ENCODE results near the gene JPH3. TPM values are rescaled to one million over a fixed set of nuclear protein-coding genes. Genes with fewer than 3 reads are reported as not detected.

Gene JPH3
- total and polyA plus RNA-seq, 2 experiments from 2014 or later: not detected

GRCh38 chr16:87666919-87667318, 64.6 kb downstream of the JPH3 start:
- no peaks in the 10 kb centered on the region for H3K79me2 ChIP-seq (ENCODE audit: insufficient read depth)
- no peaks in the 10 kb centered on the region for H3K9me3 ChIP-seq (ENCODE audit: low read depth)
- H2AFZ ChIP-seq: no peak overlapping the region
- H3F3A ChIP-seq (ENCODE audit: insufficient read depth): no peaks in the 10 kb centered on the region
- H3K27me3 ChIP-seq (replicated peaks; ENCODE audit: insufficient read depth): peaks cover 22% of the 10 kb centered on the region
- H3K4me3 ChIP-seq: no peak overlapping the region
- WGBS, 2 experiments (ENCODE audit: low coverage in 1 of 2, low lambda C conversion rate in 2 of 2, missing lambda C conversion rate in 2 of 2): 40 to 44% methylated on average over 16 of the region's 16 CpGs
- H3K9ac ChIP-seq: no peak overlapping the region
- H3K4me2 ChIP-seq (ENCODE audit: unreplicated experiment): no peak overlapping the region
- no peaks in the 10 kb centered on the region for H3K9me2 ChIP-seq (ENCODE audit: insufficient read depth)
- no peak overlapping the region for H3K27ac ChIP-seq
- no peak for DNase-seq
- no peaks in the 10 kb centered on the region for H3K36me3 ChIP-seq (ENCODE audit: low read depth)
- no peaks in the 10 kb centered on the region for H4K20me1 ChIP-seq (ENCODE audit: insufficient read depth)
- H3K4me1 ChIP-seq (ENCODE audit: insufficient read depth): no peaks in the 10 kb centered on the region
- TF ChIP-seq EZH2phosphoT487 (IDR thresholded peaks at IDR 0.05; ENCODE audit: insufficient read depth, low read depth): no peak
- TF ChIP-seq EZH2 (IDR thresholded peaks at IDR 0.05; ENCODE audit: insufficient read depth, poor library complexity, severe bottlenecking): no peak
- in situ Hi-C loops (cut with MboI): no loop called here

- peaks cover 22% of the 10 kb centered on the region for H3K27me3 ChIP-seq (replicated peaks; ENCODE audit: insufficient read depth)
- H3K9ac ChIP-seq: no peak overlapping the region
- no peaks in the 10 kb centered on the region for H3K9me2 ChIP-seq (ENCODE audit: insufficient read depth)
- no peak overlapping the region for H3K27ac ChIP-seq
- H3K79me2 ChIP-seq (ENCODE audit: insufficient read depth): no peaks in the 10 kb centered on the region
- TF ChIP-seq EZH2phosphoT487 (IDR thresholded peaks at IDR 0.05; ENCODE audit: insufficient read depth, low read depth) (no peak), EZH2 (IDR thresholded peaks at IDR 0.05; ENCODE audit: insufficient read depth, poor library complexity, severe bottlenecking) (no peak)
- H2AFZ ChIP-seq: no peak overlapping the region
- no peaks in the 10 kb centered on the region for H3F3A ChIP-seq (ENCODE audit: insufficient read depth)
- no peaks in the 10 kb centered on the region for H3K9me3 ChIP-seq (ENCODE audit: low read depth)
- no peaks in the 10 kb centered on the region for H3K36me3 ChIP-seq (ENCODE audit: low read depth)
- H3K4me3 ChIP-seq: no peak overlapping the region
- no peaks in the 10 kb centered on the region for H3K4me1 ChIP-seq (ENCODE audit: insufficient read depth)
- no peaks in the 10 kb centered on the region for H4K20me1 ChIP-seq (ENCODE audit: insufficient read depth)
- no peak for DNase-seq
- in situ Hi-C loops (cut with MboI): no loop called here
- 61 to 65% methylated on average over 7 of the region's 7 CpGs for WGBS, 2 experiments (ENCODE audit: low coverage in 1 of 2, low lambda C conversion rate in 2 of 2, missing lambda C conversion rate in 2 of 2)
- no peak overlapping the region for H3K4me2 ChIP-seq (ENCODE audit: unreplicated experiment)
Measured at GRCh38 chr16:87667443-87667842, 65.1 kb downstream of the JPH3 start.

GRCh38 chr16:87667946-87668345, 65.6 kb downstream of the JPH3 start:
- no peak overlapping the region for H3K4me3 ChIP-seq
- H3K36me3 ChIP-seq (ENCODE audit: low read depth): no peaks in the 10 kb centered on the region
- no peaks in the 10 kb centered on the region for H3K9me3 ChIP-seq (ENCODE audit: low read depth)
- no peak overlapping the region for H2AFZ ChIP-seq
- no peak for DNase-seq
- H3K27me3 ChIP-seq (replicated peaks; ENCODE audit: insufficient read depth): peaks cover 19% of the 10 kb centered on the region
- no peak overlapping the region for H3K4me2 ChIP-seq (ENCODE audit: unreplicated experiment)
- H3K79me2 ChIP-seq (ENCODE audit: insufficient read depth): no peaks in the 10 kb centered on the region
- H3F3A ChIP-seq (ENCODE audit: insufficient read depth): no peaks in the 10 kb centered on the region
- WGBS, 2 experiments (ENCODE audit: low coverage in 1 of 2, low lambda C conversion rate in 2 of 2, missing lambda C conversion rate in 2 of 2): 79 to 80% methylated on average over 18 to 19 of the region's 19 CpGs
- no peak overlapping the region for H3K27ac ChIP-seq
- H3K9ac ChIP-seq: no peak overlapping the region
- H3K4me1 ChIP-seq (ENCODE audit: insufficient read depth): no peaks in the 10 kb centered on the region
- no peaks in the 10 kb centered on the region for H3K9me2 ChIP-seq (ENCODE audit: insufficient read depth)
- in situ Hi-C loops (cut with MboI): no loop called here
- TF ChIP-seq EZH2 (IDR thresholded peaks at IDR 0.05; ENCODE audit: insufficient read depth, poor library complexity, severe bottlenecking) (no peak), EZH2phosphoT487 (IDR thresholded peaks at IDR 0.05; ENCODE audit: insufficient read depth, low read depth) (no peak)
- H4K20me1 ChIP-seq (ENCODE audit: insufficient read depth): no peaks in the 10 kb centered on the region

- H3K4me2 ChIP-seq (ENCODE audit: unreplicated experiment): no peak overlapping the region
- no peak for DNase-seq
- H3K9ac ChIP-seq: no peak overlapping the region
- in situ Hi-C loops (cut with MboI): no loop called here
- no peak overlapping the region for H2AFZ ChIP-seq
- peaks cover 12% of the 10 kb centered on the region; the same call in 1 of the 2 replicates for H3K27me3 ChIP-seq (replicated peaks; ENCODE audit: insufficient read depth)
- no peaks in the 10 kb centered on the region for H3K79me2 ChIP-seq (ENCODE audit: insufficient read depth)
- H3K4me3 ChIP-seq: no peak overlapping the region
- H3F3A ChIP-seq (ENCODE audit: insufficient read depth): no peaks in the 10 kb centered on the region
- TF ChIP-seq EZH2 (IDR thresholded peaks at IDR 0.05; ENCODE audit: insufficient read depth, poor library complexity, severe bottlenecking): no peak
- TF ChIP-seq EZH2phosphoT487 (IDR thresholded peaks at IDR 0.05; ENCODE audit: insufficient read depth, low read depth): no peak
- WGBS, 2 experiments (ENCODE audit: low coverage in 1 of 2, low lambda C conversion rate in 2 of 2, missing lambda C conversion rate in 2 of 2): 62 to 63% methylated on average over 18 to 21 of the region's 21 CpGs
- H3K9me2 ChIP-seq (ENCODE audit: insufficient read depth): no peaks in the 10 kb centered on the region
- H3K27ac ChIP-seq: no peak overlapping the region
- no peaks in the 10 kb centered on the region for H3K36me3 ChIP-seq (ENCODE audit: low read depth)
- H3K9me3 ChIP-seq (ENCODE audit: low read depth): no peaks in the 10 kb centered on the region
- no peaks in the 10 kb centered on the region for H4K20me1 ChIP-seq (ENCODE audit: insufficient read depth)
- no peaks in the 10 kb centered on the region for H3K4me1 ChIP-seq (ENCODE audit: insufficient read depth)
Measured at GRCh38 chr16:87669672-87670071, 67.4 kb downstream of the JPH3 start.

GRCh38 chr16:87671221-87671620, 68.9 kb downstream of the JPH3 start:
- H3K9me2 ChIP-seq (ENCODE audit: insufficient read depth): no peaks in the 10 kb centered on the region
- WGBS, 2 experiments (ENCODE audit: low coverage in 1 of 2, low lambda C conversion rate in 2 of 2, missing lambda C conversion rate in 2 of 2): 79 to 84% methylated on average over 10 to 13 of the region's 13 CpGs
- H3F3A ChIP-seq (ENCODE audit: insufficient read depth): no peaks in the 10 kb centered on the region
- H3K4me3 ChIP-seq: no peak overlapping the region
- TF ChIP-seq EZH2phosphoT487 (IDR thresholded peaks at IDR 0.05; ENCODE audit: insufficient read depth, low read depth) (no peak), EZH2 (IDR thresholded peaks at IDR 0.05; ENCODE audit: insufficient read depth, poor library complexity, severe bottlenecking) (no peak)
- H2AFZ ChIP-seq: no peak overlapping the region
- H3K4me1 ChIP-seq (ENCODE audit: insufficient read depth): no peaks in the 10 kb centered on the region
- H4K20me1 ChIP-seq (ENCODE audit: insufficient read depth): no peaks in the 10 kb centered on the region
- in situ Hi-C loops (cut with MboI): no loop called here
- no peak overlapping the region for H3K27ac ChIP-seq
- no peaks in the 10 kb centered on the region for H3K9me3 ChIP-seq (ENCODE audit: low read depth)
- peaks cover 10% of the 10 kb centered on the region; the same call in 1 of the 2 replicates for H3K27me3 ChIP-seq (replicated peaks; ENCODE audit: insufficient read depth)
- no peak overlapping the region for H3K9ac ChIP-seq
- H3K4me2 ChIP-seq (ENCODE audit: unreplicated experiment): no peak overlapping the region
- no peaks in the 10 kb centered on the region for H3K36me3 ChIP-seq (ENCODE audit: low read depth)
- H3K79me2 ChIP-seq (ENCODE audit: insufficient read depth): no peaks in the 10 kb centered on the region
- DNase-seq: peak; percentile 20
